Middle frontal gyrus (tissue), 1 donor: Measurements from ENCODE around the gene TNFAIP8L1.

Experiments used
- DNase-seq: peaks from one replicate; pipeline ENCODE4 v3.0.0-alpha.2; 2015; ENCODE audit warnings: low spot score; ENCODE audit errors: extremely low spot score

TNFAIP8L1 gene

DNA sequence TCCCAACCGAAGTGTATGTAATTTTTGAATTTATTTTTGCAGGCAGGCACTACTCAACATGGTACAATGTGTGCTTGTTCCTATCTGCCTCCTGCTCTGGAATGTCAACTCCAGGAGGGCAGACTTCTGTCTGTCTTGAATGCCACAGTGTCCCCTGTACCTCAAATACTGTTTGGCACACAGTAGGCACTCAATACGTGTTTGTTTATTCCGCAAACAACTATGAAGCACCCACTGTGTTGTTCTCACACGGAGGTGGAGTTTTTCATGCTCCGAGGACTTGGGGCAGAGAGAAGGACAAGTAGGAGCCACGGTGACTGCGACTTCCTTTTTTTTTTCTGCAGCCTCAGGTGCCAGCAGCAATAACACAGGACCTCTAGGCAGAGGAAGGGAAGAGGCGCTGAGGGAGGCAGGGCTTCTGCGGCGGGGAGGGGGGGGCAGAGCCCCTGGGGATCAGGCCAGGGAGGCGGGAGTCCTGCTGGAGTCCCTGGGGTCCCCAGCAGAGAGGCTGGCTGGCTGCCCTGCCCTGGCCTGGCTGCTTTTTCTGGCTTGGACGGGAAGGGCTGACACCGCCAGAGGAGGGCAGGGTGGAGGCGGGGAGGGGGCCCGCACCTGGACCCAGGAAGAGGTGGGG lies 29.3 kb upstream of the TNFAIP8L1 start:
- no peak for DNase-seq

GRCh38 chr19:4613254-4613751 lies 26.0 kb upstream of the TNFAIP8L1 start:
- no peak for DNase-seq

DNA sequence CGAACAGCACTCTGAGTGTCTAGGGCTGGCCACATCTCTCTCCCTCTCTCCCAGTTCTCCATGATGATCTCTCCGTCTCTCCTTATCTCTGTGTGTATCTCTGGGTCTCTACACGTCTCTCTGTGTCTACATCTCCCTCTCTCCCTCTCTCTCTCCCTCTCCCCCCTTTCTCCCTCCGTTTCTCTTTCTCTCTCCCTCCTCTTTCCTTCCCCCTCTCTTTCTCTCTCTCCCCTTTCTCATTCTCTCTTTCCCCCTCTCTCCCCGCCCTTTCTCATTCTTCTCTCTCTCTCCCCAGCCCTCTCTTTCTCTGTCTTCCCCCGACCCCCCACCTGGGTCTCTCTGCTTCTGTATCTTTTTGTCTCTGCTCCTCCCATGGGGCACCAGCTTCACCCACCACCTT lies 21.3 kb upstream of the TNFAIP8L1 start:
- DNase-seq = no peak

DNA sequence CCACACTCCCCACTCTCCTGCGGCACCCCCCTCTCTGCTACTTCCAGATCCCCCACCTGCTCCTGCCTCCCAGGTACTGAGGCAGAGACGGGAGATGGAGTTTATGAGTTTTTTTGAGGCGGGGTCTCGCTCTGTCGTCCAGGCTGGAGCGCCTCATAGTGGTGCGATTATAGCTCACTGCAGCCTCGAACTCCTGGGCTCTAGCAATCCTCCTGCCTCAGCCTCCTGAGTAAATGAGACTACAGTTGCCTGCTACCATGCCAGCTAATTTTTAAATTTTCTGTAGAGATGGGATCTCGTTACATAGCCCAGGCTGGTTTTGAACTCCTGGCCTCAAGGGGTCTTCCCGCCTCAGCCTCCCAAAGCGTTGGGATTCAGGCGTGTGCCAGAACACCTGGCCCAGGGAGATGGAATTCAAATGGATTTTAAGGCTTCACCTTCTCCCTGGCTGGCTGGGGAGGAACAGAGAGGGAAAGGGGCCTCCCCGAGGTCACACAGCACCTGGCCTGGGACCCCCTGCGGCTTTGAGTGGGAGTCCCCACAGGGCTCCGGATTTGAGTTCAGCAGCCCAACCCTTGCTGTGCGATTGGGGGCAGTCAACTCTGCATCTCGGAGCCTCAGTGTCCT lies 19.5 kb upstream of the TNFAIP8L1 start:
- no peak for DNase-seq

DNA sequence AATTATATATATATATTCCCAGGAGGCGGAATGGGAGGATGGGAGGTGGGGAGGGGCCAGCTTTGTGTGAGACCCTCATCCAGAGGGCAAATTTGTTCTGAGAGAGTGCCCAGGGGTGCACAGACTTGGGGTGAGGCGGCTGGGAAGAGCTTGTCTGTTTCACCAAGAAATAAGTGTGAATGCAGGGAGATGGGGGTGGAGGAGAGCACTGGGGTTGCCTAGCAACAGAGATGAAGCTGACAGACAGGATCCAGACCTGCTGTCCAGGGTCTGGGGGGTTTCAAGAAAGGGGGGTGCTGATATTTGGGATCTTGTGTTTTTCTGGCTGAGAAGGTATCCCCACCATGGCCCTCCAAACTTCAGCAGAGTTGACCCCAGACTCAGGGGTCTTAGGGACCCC lies 18.6 kb upstream of the TNFAIP8L1 start:
- no peak for DNase-seq

GRCh38 chr19:4622695-4623421 lies 16.5 kb upstream of the TNFAIP8L1 start:
- peak; percentile 3 for DNase-seq

GRCh38 chr19:4624301-4624700 lies 15.0 kb upstream of the TNFAIP8L1 start:
- DNase-seq = no peak

GRCh38 chr19:4624733-4625362 lies 14.5 kb upstream of the TNFAIP8L1 start:
- DNase-seq = no peak

DNA sequence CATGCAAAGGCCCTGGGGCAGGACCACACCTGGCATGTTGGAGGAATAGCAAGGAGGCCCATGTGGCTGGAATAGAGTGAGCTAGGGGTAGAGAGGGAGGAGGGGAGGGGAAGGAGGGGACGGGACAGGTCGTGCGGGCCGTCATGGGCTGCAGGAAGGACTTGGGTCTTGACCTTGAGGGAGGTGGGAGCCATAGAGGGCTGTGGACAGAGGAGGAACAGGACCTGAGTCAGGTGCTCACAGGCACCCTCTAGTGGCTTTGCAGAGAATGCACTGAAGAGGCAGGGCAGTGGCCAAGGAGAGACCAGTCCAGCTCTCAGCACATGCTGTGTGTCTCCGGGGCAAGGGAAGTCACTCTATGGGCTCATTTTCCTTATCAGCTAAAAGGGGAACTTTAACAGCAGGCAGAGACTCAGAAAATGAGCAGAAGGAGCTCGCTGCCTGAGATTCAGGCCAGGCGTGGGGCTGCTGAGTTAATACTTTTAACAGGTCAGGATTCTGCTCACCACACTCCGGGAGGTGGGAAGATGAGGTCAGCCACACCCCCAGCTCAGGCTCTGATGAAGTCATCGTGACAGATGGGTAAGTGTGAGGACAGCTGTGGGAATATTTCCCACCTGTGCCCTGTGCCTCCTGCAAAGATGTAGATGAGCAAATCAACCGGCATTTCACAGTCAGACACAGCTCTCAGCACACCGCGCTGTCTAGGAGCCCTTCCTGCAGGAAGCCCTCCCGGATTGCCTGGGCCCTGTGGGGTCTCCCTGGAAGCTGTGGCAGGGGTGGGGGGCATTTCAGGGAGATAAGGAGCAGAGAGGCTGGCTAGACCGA lies 6.0 kb upstream of the TNFAIP8L1 start:
- DNase-seq = peak; percentile 41

- DNase-seq = no peak
These were observed 3.6 kb upstream of the TNFAIP8L1 start for GRCh38 chr19:4635754-4636116.

DNA sequence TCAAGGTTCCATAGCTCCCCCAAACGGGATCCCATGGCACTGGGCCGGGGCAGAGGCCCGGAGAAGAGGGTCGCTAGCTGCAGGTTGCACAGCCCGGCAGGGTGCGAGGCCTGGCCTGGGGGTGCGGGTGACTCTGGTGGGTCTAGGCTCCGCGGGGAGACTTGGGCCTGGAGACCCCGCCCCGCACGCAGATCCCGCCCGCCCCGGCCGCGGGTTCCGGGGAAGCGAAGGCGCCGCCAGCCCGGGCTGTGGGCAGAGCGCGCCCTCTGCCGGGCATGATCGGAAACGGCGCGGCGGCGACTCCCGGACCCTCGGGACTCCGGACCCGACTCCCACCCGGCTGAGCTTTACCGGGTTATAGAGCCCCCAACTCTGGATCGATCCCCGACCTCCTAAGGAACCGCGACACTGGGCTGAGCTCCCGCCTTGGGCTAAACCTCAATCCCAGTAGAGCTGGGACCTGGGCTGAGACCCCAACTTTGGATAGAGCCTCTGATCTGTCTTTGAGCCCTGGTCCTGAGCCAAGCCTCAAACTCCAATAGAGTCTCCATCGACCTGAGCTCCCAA lies 3.1 kb upstream of the TNFAIP8L1 start:
- no peak for DNase-seq

- DNase-seq = no peak
These were observed 2.6 kb upstream of the TNFAIP8L1 start for GRCh38 chr19:4636761-4637160.

DNA sequence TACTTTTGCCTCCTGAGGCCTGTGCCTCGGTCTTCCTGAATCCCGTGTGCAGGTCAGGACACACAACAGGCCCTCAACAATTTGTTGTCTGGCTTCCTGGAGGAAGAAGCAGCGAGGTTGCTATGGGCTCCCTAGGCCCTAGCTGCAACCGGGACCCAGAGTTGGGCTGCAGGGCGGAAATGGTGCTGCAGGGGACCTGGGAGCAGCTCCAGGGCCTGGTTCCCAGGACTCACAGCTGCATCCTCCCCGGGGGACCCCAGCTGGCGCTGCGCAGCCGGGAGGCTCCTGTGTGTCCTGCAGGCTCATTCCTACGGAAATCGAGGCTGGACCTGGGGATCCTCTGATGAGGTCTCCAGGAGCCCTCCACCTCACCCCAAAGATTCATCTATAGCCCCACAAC lies 999 bp upstream of the TNFAIP8L1 start:
- DNase-seq = no peak

DNA sequence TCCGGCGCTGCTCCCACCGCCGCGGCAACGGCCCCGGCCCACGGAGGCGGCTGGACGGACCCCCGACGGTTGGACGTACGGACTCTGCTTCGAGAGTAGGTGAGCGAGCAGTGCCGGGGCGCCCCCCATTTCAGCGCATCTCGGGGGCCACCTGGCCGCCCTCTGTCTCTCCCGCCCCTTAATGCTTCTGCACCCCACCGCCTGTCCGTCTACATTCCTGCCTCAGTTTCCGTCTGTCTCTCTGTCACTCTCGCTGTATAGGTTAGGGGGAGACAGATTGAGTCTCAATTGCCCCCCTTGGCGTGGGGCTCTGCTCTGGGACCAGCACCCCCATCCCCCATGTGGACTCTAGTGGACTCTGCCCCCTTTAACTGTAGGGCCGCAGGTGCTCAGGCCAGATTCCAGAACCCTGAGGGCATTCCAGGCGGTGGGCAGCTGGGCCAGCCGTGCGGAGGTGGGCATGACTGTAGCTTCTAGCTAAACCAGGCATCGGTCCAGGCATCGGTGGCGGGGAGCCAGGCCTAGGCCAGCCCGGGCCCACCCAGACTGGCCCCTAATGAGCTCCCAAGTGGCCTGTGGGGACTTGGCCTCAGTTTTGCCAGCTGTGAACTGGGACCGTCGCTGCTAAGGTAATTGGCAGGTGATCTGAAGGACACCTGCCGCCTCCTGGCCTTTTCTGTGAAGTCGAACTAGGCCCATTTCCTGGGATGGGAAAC lies 373 bp downstream of the TNFAIP8L1 start:
- no peak for DNase-seq

DNA sequence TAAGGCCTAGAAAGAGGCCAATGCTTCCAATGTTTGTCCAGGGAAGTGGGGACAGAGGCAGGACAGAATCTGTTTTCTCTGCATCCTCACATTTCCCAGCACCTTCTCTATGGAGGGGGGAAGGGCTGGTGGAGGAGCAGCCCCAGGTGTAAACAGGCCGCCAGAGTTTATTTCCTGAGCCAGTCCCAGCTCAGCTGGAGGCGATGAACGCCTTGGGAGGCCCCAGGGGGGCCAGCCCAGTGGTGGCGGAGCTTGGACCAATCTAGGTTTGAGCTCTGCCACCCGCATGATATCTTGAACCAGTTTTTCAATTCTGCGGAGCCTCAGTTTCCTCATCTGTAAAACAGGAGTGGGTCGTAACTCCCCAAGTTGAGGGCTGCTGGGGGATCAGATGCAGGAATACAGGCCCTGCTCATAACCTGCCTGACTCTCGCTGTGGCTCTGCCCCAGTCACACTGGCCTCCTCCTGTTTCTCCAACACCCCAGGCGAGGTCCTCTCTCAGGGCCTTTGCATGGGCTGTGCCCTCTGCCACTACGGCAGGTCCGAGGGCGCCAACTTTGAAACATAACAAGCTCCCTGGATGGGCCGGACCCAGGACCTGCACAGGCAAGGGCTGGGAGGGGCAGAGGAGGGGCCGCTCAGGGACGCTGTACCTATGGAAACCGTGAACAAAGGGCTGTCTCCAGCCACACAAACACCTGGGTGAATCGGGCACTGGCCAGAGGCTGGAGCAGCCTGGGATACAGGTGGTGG lies 1.1 kb downstream of the TNFAIP8L1 start:
- no peak for DNase-seq

DNA sequence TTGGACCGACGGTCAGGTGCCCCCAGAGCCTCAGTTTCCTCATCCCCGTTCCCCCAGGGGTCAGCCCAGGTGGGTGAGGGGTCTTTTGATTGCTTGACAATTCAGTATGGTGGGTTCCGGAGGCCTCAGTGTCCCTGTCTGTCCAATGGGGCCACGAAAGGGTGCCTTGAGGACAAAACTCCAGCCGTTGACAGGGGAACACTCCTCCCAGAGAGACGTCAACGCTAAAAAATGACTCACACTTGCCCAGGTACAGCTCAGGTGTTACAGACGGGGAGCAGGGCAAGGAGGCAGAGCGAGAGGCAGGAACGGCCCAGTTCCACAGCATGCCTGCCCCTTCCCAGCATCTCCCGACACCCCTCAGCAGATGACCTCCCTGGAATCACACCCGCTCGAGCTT lies 1.8 kb downstream of the TNFAIP8L1 start:
- no peak for DNase-seq

DNA sequence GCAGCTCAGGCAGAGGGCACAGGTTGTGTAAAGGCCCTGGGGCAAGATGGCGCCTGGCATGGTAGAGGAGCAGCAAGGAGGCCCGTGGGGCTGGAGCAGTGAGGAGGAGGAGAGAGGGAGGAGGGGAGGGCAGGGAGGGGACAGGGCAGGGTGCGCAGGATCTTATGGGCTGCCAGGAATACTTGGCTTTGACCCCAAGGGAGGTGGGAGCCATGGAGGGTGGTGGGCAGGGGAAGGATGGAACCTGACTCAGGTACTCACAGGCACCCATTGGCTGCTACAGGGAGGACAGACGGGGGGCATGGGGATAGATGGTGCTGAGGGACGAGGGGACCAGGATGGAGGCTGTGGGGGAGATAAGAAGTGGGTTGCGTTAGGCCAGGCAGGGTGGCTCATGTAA lies 3.3 kb downstream of the TNFAIP8L1 start:
- DNase-seq = no peak

GRCh38 chr19:4645718-4646117 lies 6.4 kb downstream of the TNFAIP8L1 start:
- no peak for DNase-seq
